Measurements from ENCODE around the gene RNF208.

DNA sequence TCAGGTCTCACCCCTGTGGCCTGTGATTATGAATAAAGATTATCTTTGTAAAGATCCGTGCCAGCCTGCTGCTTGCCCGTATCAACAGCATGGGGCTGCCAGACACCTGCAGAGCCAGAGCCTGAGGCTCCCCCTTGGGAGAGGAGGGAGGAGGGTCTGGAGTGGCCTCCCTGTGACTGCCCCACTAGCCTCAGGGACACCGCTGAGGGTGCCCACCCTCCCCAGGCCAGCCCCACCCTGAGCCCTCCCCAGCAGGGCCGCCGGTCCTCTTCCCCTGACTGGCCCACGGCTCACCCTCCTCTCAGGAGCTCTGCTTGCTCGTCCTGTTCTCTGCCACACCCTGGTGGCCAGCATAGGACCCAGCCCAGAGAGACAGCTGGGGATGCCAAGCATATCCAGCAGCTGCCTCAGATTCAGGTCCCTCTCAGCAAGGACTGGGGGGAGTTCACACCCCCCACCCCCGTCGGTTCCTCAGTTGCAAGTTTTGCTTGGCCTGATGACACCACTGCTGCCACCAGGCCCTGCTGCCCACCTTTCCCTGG is 31.7 kb downstream of the RNF208 start:
- TF ChIP-seq ZNF274 (IDR thresholded peaks at IDR 0.05; ENCODE audit: low read depth, low read length) (no peak), SUZ12 (IDR thresholded peaks at IDR 0.05; ENCODE audit: extremely low read depth, insufficient read depth, insufficient read length) (no peak), YY1 (IDR thresholded peaks at IDR 0.05; ENCODE audit: insufficient read depth, insufficient read length) (no peak)

Data from NT2/D1 (cell line).